Erythroblast (primary cell): ENCODE data around the gene RGR.

ENCODE experiments used
- GATA1 ChIP-seq: IDR thresholded peaks from 2 replicates; pipeline ENCODE4 v1.6.1; 2011; ENCODE audit warnings: low read depth, mild to moderate bottlenecking, control low read depth, low read length, moderate library complexity
- POLR2A ChIP-seq: IDR thresholded peaks from 2 replicates; pipeline ENCODE4 v1.6.1; 2011; ENCODE audit warnings: mild to moderate bottlenecking, low read length

- TF ChIP-seq POLR2A (no peak), GATA1 (no peak)
These were observed 18.9 kb downstream of the RGR start for GRCh38 chr10:84263716-84264115.
